ENCODE measurements around the gene NPR3.

GRCh38 chr5:32794086-32794485, 83.0 kb downstream of the NPR3 start:
- TF ChIP-seq CTCF (IDR thresholded peaks at IDR 0.05) (no peak), POLR2A (IDR thresholded peaks at IDR 0.05) (no peak)
